NCI-H345 treated with DMSO at 0.1 percent for 48 hours (cell line): ENCODE results near the gene ORM2.

Experiments used
- DNase-seq: peaks from one replicate; lab custom pipeline; 2025; ENCODE audit not compliant: unreplicated experiment; lab: John Stamatoyannopoulos, UW

Gene ORM2

GRCh38 chr9:114291886-114292590 is 37.6 kb upstream of the ORM2 start:
- no peak for DNase-seq

DNA sequence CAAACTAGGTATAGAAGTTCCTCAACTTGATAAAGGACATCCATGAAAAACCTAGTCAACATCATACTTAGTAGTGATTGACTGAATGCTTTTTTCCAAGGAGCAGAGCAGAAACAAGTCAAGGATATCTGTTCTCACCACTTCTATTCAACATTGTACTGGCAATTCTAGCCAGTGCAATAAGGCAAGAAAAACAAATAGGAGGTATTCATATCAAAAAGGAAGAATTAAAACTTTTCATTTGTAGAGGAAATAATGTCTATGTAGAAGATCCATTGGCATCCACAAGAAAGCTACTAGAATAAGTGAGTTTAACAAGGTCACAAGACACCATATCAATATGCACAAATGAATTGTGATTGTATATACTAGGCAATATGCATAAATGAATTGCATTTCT is 35.0 kb upstream of the ORM2 start:
- no peak for DNase-seq

DNA sequence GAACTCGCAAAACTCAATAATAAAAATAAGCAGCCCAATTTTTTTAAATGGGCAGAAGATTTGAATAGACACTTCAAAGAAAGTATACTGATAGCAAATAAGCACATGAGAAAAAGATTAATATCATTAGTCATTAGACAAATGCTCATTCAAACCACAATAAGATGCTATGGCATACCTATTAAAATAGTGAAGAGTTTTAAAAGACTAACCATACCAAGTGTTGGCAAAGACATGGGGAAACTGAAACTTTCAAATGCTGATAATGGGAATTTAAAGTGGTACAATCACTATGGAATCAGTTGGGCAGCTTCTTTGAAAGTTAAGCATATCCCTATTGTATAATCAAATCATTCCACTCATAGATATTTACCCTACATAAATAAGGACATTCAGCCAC is 33.3 kb upstream of the ORM2 start:
- no peak for DNase-seq

GRCh38 chr9:114299286-114300152 is 30.1 kb upstream of the ORM2 start:
- no peak for DNase-seq

GRCh38 chr9:114300153-114300845 is 29.4 kb upstream of the ORM2 start:
- no peak for DNase-seq

GRCh38 chr9:114300846-114301797 is 28.5 kb upstream of the ORM2 start:
- DNase-seq = no peak

GRCh38 chr9:114301798-114302565 is 27.7 kb upstream of the ORM2 start:
- no peak for DNase-seq

- no peak for DNase-seq
Measured at GRCh38 chr9:114302727-114303126, 26.9 kb upstream of the ORM2 start.

- no peak for DNase-seq
Measured at GRCh38 chr9:114303571-114303970, 26.1 kb upstream of the ORM2 start.

DNA sequence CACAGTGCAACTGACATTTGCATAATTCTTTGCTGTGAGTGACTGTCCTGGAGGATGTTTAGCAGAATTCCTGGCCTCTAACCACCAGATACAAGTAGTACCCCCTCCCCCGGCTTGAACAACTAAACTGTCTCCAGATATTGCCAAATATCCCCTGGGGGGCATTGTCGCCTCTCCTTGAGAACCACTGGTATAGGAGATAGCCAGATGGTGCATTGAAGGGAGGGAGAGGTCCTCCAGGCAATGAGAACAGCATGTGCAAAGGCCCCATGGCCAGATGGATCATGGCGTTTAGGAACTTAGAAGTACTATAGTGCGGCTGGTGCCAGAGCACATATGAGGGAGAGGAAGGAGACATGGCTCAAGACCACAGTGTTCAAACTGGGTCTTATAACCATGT is 25.7 kb upstream of the ORM2 start:
- DNase-seq = no peak

- DNase-seq = no peak
Measured at GRCh38 chr9:114304416-114305188, 25.1 kb upstream of the ORM2 start.

- no peak for DNase-seq
Measured at GRCh38 chr9:114307899-114308267, 21.8 kb upstream of the ORM2 start.

DNA sequence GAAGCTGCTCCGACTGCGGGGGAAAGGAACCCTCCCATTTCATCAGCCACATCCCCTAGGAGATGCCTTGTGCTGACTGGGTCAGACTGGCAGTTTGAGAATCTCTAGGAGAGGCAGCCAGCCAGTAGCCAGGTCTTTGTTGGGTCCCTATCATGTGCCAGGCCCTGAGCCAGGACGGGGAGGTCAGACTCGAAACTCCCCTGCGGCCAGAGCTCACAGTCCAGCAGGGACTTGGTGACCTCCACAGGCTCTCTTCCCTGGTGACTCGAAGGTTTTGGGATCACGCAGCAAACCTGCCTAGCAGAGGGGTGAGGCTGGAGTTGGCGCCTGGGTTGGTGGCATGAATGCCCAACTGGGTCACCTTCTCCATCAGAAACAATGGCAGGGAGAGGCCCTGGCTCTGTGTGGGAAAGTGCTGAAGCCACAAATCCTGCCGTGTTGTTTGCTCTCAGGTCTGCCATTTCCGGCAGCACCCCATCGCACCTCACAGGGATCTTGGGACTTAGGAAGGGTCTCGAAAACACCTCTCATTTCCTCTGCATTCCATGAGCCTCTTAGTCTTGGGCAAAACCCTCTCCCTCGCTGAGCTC is 21.2 kb upstream of the ORM2 start:
- no peak for DNase-seq

DNA sequence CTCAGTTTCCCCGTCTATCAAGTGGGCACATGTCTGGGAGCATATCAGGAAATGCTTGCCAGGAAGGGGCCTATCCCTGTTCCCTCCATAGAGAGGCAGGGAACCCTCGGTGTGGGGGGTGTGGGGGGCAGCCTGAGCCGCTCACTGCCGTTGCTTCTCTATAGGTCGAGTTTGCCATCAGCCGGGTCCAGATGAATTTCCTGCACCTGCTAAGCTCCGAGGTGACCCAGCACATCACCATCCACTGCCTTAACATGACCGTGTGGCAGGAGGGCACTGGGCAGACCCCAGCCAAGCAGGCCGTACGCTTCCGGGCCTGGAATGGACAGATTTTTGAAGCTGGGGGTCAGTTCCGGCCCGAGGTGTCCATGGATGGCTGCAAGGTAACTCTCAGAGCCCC is 20.6 kb upstream of the ORM2 start:
- no peak for DNase-seq

DNA sequence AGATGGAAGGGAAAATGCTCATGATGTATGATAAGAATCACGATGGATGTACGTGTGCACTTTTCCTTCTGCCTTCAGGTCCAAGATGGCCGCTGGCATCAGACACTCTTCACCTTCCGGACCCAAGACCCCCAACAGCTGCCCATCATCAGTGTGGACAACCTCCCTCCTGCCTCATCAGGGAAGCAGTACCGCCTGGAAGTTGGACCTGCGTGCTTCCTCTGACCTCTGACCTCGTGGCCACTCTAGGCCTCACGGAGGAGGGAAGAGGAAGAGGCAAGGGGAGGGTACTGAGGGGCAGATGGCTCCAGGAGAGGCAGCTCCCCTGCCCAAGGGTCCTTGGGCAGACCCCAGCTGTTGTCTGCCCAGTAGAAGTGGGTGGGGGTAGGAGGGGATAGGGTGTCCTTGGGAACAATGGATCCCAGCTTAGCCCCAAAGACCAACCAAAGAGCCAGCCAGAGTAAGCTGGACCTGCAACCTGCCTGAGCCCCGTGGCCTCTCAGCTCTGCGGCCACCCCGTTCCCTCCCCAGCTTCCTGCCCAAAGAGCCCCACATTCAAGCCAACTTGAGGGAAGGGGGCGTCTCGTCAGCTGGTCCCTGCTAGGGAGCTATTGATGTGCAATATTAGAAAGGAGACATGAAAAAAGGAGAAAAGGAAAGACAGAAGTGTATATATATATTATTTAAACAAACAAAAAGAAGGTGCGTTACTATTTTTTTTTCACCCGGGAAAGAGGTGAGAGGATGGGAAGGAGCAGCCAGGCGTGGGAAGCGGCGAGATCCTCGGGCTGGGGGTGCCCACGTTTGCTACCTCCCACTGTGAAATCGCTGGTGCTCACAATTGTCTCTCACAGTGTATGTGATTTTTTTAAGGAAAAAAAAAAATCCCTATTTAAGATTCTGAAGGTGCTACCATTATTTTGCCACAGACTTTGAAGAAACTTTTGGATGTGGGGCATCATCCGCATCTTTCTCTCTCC is 18.9 kb upstream of the ORM2 start:
- no peak for DNase-seq

GRCh38 chr9:114311571-114312512 is 17.8 kb upstream of the ORM2 start:
- no peak for DNase-seq

GRCh38 chr9:114312513-114312875 is 17.2 kb upstream of the ORM2 start:
- no peak for DNase-seq
